ENCODE results near the gene SORCS2. TPM values are rescaled to one million over a fixed set of nuclear protein-coding genes. Genes with fewer than 3 reads are reported as not detected.

SORCS2 gene
- total RNA-seq, 1 experiment from 2014 or later = not detected

DNA sequence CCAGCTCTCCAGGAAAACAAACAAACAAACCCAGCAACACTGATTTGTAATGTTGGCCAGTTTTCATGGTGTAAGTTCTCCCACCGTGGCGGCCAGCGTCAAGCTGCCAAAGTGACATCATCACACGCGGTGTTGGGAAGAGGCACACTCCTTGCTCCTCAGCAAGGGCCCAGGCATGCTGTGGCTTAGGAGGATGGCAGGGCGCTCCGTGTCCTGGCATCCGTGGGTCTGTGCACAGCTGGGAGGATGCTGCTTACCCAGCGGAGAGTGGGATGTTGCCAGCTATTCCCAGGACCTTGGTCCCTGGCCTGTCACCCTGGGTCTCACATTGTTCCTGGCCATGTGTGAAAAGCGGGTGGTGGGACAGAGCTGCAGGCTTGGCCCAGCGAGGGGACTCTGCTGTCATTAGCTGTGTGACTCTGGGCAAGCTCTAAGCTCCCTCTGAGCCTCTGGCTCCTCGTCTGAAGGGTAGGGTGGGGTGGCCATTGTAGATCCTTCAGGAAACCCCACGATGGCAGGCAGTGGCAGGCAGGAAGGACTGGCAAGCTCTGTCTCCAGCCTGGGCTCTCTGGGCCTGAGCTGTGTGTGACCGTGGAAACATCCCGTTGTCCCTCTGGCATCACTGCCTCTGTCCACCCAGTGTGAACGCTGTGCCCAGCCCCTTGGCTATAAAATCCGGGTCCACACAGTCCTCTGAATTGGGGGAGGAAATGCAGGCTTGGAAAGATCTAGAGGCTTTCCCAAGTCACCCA lies 231.6 kb downstream of the SORCS2 start:
- DNase-seq = no peak
- intact Hi-C loops (cut with micrococcal nuclease; ENCODE audit: unreplicated experiment) = no loop called here
- Mint-ChIP-seq H3K27me3 (ENCODE audit: unreplicated experiment) (peaks cover 13% of the 10 kb centered on the region), H3K4me1 (ENCODE audit: low read depth, unreplicated experiment) (no peaks in the 10 kb centered on the region), H3K9me3 (ENCODE audit: low read depth, unreplicated experiment) (no peaks in the 10 kb centered on the region), H3K4me3 (ENCODE audit: low read depth, unreplicated experiment) (no peak overlapping the region), H3K27ac (ENCODE audit: unreplicated experiment) (no peak overlapping the region), H3K36me3 (ENCODE audit: insufficient read depth, unreplicated experiment) (no peaks in the 10 kb centered on the region)
- TF ChIP-seq, protein P1, sequence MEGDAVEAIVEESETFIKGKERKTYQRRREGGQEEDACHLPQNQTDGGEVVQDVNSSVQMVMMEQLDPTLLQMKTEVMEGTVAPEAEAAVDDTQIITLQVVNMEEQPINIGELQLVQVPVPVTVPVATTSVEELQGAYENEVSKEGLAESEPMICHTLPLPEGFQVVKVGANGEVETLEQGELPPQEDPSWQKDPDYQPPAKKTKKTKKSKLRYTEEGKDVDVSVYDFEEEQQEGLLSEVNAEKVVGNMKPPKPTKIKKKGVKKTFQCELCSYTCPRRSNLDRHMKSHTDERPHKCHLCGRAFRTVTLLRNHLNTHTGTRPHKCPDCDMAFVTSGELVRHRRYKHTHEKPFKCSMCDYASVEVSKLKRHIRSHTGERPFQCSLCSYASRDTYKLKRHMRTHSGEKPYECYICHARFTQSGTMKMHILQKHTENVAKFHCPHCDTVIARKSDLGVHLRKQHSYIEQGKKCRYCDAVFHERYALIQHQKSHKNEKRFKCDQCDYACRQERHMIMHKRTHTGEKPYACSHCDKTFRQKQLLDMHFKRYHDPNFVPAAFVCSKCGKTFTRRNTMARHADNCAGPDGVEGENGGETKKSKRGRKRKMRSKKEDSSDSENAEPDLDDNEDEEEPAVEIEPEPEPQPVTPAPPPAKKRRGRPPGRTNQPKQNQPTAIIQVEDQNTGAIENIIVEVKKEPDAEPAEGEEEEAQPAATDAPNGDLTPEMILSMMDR (IDR thresholded peaks at IDR 0.05; ENCODE audit: unreplicated experiment) = no peak
- BruUV-seq (replicated peaks) = no TSS peak
- CTCF ChIA-PET = no interaction called here

DNA sequence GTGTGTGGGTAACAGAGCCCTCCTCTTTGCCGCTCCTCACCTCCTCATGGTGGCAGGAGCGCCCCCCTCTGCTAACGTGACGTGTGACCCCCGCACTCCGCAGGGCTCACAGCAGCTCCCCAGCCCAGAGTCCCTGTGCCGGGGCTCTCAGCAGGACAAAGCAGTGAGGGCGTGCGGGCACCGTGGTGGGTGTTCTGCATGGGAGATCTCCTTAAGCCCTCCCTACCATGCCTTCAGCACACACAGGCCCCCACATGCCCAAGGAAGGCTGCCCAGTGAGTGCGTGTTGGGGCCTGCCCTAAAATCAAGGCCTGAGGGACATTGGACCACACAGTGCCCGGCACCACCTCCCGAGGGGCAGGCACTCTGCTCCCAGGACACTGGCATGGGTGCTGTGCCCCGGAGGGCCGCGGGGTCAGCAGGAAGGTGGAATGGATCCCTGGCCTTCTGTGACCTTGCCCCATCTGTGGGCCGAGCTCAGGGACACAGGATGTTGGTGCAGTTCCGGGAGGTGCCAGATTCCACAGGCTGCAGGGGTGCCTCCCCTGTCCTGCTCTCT lies 232.3 kb downstream of the SORCS2 start:
- no peak for DNase-seq
- Mint-ChIP-seq H3K4me1 (ENCODE audit: low read depth, unreplicated experiment) (peaks cover under 1% of the 10 kb centered on the region), H3K27me3 (ENCODE audit: unreplicated experiment) (peaks cover 13% of the 10 kb centered on the region), H3K9me3 (ENCODE audit: low read depth, unreplicated experiment) (no peaks in the 10 kb centered on the region), H3K4me3 (ENCODE audit: low read depth, unreplicated experiment) (no peak overlapping the region), H3K27ac (ENCODE audit: unreplicated experiment) (no peak overlapping the region), H3K36me3 (ENCODE audit: insufficient read depth, unreplicated experiment) (no peaks in the 10 kb centered on the region)
- CTCF ChIA-PET = no interaction called here
- TF ChIP-seq, protein P1 (IDR thresholded peaks at IDR 0.05; ENCODE audit: unreplicated experiment) = no peak
- no TSS peak for BruUV-seq (replicated peaks)
- intact Hi-C loops (cut with micrococcal nuclease; ENCODE audit: unreplicated experiment) = no loop called here

DNA sequence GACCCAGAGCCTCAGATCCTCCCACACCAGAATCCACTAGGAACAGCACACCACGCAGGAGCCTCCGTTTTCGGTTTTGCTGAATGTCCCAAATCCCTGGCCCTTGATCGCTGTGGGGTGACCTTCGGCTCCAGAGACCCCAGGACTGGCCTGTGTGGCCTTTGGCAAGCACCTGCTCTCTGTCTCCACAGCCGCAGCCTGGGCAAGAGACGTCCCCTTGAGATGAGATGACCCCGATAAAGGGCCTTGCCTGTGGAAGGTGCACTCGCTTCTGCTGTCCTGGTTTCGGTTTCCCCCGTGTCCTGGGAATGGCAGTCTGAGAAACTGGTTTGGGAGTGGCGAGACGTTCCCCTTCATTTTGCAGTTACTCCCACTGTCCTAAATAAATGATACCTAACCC lies 232.8 kb downstream of the SORCS2 start:
- no TSS peak for BruUV-seq (replicated peaks)
- intact Hi-C loops (cut with micrococcal nuclease; ENCODE audit: unreplicated experiment) = no loop called here
- Mint-ChIP-seq H3K27ac (ENCODE audit: unreplicated experiment) (no peak overlapping the region), H3K4me3 (ENCODE audit: low read depth, unreplicated experiment) (no peak overlapping the region), H3K9me3 (ENCODE audit: low read depth, unreplicated experiment) (no peaks in the 10 kb centered on the region), H3K27me3 (ENCODE audit: unreplicated experiment) (peaks cover 13% of the 10 kb centered on the region), H3K36me3 (ENCODE audit: insufficient read depth, unreplicated experiment) (no peaks in the 10 kb centered on the region), H3K4me1 (ENCODE audit: low read depth, unreplicated experiment) (peaks cover 5% of the 10 kb centered on the region)
- CTCF ChIA-PET = no interaction called here
- no peak for DNase-seq
- TF ChIP-seq, protein P1 (IDR thresholded peaks at IDR 0.05; ENCODE audit: unreplicated experiment) = no peak

GRCh38 chr4:7425591-7426468 lies 233.5 kb downstream of the SORCS2 start:
- Mint-ChIP-seq H3K36me3 (ENCODE audit: insufficient read depth, unreplicated experiment) (no peaks in the 10 kb centered on the region), H3K27ac (ENCODE audit: unreplicated experiment) (no peak overlapping the region), H3K4me1 (ENCODE audit: low read depth, unreplicated experiment) (peaks cover 12% of the 10 kb centered on the region), H3K9me3 (ENCODE audit: low read depth, unreplicated experiment) (no peaks in the 10 kb centered on the region), H3K4me3 (ENCODE audit: low read depth, unreplicated experiment) (no peak overlapping the region), H3K27me3 (ENCODE audit: unreplicated experiment) (peaks cover 19% of the 10 kb centered on the region)
- CTCF ChIA-PET = no interaction called here
- no peak for DNase-seq
- BruUV-seq (replicated peaks) = no TSS peak
- TF ChIP-seq, protein P1 (IDR thresholded peaks at IDR 0.05; ENCODE audit: unreplicated experiment) = no peak
- intact Hi-C loops (cut with micrococcal nuclease; ENCODE audit: unreplicated experiment) = no loop called here
